PC-9 (cell line): Measurements from ENCODE around the gene PALM.

Source experiments
- EZH2 ChIP-seq: fragments of 200-600 bp; sonication (generic); IDR thresholded peaks from 2 replicates; pipeline ENCODE4 v1.8.0; 2017; ENCODE audit warnings: antibody characterized with exemption, low read depth
- TF ChIP-seq, protein P1 (sequence below): fragments of 200-600 bp; sonication (generic); conservative IDR thresholded peaks from 2 replicates; pipeline ENCODE4 v1.6.1; 2017; ENCODE audit warnings: mixed run types, antibody characterized with exemption, mild to moderate bottlenecking, moderate library complexity

GRCh38 chr19:749811-750210 lies 41.1 kb downstream of the PALM start:
- TF ChIP-seq, protein P1, sequence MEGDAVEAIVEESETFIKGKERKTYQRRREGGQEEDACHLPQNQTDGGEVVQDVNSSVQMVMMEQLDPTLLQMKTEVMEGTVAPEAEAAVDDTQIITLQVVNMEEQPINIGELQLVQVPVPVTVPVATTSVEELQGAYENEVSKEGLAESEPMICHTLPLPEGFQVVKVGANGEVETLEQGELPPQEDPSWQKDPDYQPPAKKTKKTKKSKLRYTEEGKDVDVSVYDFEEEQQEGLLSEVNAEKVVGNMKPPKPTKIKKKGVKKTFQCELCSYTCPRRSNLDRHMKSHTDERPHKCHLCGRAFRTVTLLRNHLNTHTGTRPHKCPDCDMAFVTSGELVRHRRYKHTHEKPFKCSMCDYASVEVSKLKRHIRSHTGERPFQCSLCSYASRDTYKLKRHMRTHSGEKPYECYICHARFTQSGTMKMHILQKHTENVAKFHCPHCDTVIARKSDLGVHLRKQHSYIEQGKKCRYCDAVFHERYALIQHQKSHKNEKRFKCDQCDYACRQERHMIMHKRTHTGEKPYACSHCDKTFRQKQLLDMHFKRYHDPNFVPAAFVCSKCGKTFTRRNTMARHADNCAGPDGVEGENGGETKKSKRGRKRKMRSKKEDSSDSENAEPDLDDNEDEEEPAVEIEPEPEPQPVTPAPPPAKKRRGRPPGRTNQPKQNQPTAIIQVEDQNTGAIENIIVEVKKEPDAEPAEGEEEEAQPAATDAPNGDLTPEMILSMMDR = no peak
- TF ChIP-seq EZH2 = no peak
